Keratinocyte (primary cell): Measurements from ENCODE around the gene BRCA2. TPM values are rescaled to one million over a fixed set of nuclear protein-coding genes. Genes with fewer than 3 reads are reported as not detected.

Experiments
- DNase-seq: peaks from one replicate; pipeline ENCODE4 v3.0.0-alpha.2; 2011; ENCODE audit warnings: low read depth, missing footprints, low spot score
- FAIRE-seq: peaks from 2 replicates; lab custom pipeline; 2011; peaks lifted over from hg19 to GRCh38; lab: Jason Lieb, UNC
- H2AFZ ChIP-seq: 2 replicates; pipeline ENCODE4 v1.6.0; 2012; ENCODE audit warnings: low read length, control low read depth, inconsistent platforms; ENCODE audit not compliant: control insufficient read depth
- H3K27ac ChIP-seq: 2 replicates; pipeline ENCODE4 v1.5.1; 2011; ENCODE audit warnings: low read length; ENCODE audit not compliant: control insufficient read depth, insufficient read depth
- H3K27me3 ChIP-seq: 3 replicates; pipeline ENCODE4 v1.6.0; 2011; ENCODE audit warnings: low read length; ENCODE audit not compliant: control insufficient read depth, insufficient read depth; ENCODE audit errors: extremely low read depth
- H3K36me3 ChIP-seq, 2 experiments: 2 replicates in 1 of 2; 3 replicates in 1 of 2; pipeline ENCODE4 v1.5.1; 2011; ENCODE audit warnings: low read length in 2 of 2, mild to moderate bottlenecking in 1 of 2; ENCODE audit not compliant: control insufficient read depth in 2 of 2, insufficient read depth in 2 of 2; ENCODE audit errors: extremely low read depth in 1 of 2
- H3K4me1 ChIP-seq: 3 replicates; pipeline ENCODE4 v1.5.1; 2011; ENCODE audit warnings: low read length; ENCODE audit not compliant: control insufficient read depth, insufficient read depth; ENCODE audit errors: extremely low read depth
- H3K4me2 ChIP-seq: 3 replicates; pipeline ENCODE4 v1.6.0; 2011; ENCODE audit warnings: low read depth, low read length; ENCODE audit not compliant: control insufficient read depth, insufficient read depth; ENCODE audit errors: extremely low read depth
- H3K4me3 ChIP-seq, 3 experiments: fragments of 200-600 bp in 1 of 3; sonication (generic) in 1 of 3; 2 replicates in 2 of 3; 3 replicates in 1 of 3; pipeline ENCODE4 v1.5.1; 2011 to 2016; ENCODE audit warnings: low read length in 3 of 3, mild to moderate bottlenecking in 3 of 3, control low read depth in 2 of 3, inconsistent platforms in 1 of 3, low read depth in 1 of 3, mixed read lengths in 1 of 3, mixed run types in 1 of 3, moderate library complexity in 1 of 3; ENCODE audit not compliant: control insufficient read depth in 2 of 3, insufficient read depth in 2 of 3; ENCODE audit errors: extremely low read depth in 1 of 3
- H3K79me2 ChIP-seq: 2 replicates; pipeline ENCODE4 v1.6.0; 2012; ENCODE audit warnings: low read length; ENCODE audit not compliant: control insufficient read depth, insufficient read depth
- H3K9ac ChIP-seq: 3 replicates; pipeline ENCODE4 v1.6.0; 2011; ENCODE audit warnings: low read length; ENCODE audit not compliant: control insufficient read depth, insufficient read depth; ENCODE audit errors: extremely low read depth
- H3K9me1 ChIP-seq: 3 replicates; pipeline ENCODE4 v1.6.0; 2011; ENCODE audit warnings: low read length; ENCODE audit not compliant: control insufficient read depth, insufficient read depth; ENCODE audit errors: extremely low read depth
- H3K9me3 ChIP-seq: 2 replicates; pipeline ENCODE4 v1.5.1; 2012; ENCODE audit warnings: low read depth, low read length; ENCODE audit not compliant: control insufficient read depth
- H4K20me1 ChIP-seq: 3 replicates; pipeline ENCODE4 v1.6.0; 2011; ENCODE audit warnings: low read length; ENCODE audit not compliant: control insufficient read depth, insufficient read depth; ENCODE audit errors: extremely low read depth
- EZH2 ChIP-seq: IDR thresholded peaks from one replicate; pipeline ENCODE4 v1.6.1; 2012; ENCODE audit warnings: inconsistent platforms, mild to moderate bottlenecking, low read length, moderate library complexity
- dilution Hi-C: fragments of 300-500 bp; cut with MboI; formaldehyde crosslinking; loops from one replicate; pipeline ENCODE4 v1.7.0; 2020; ENCODE audit warnings: low sequenced_read_pairs; ENCODE audit not compliant: extremely low pct_ligation_motif_present
- polyA plus RNA-seq, 5 experiments: library from polyadenylated mRNA; depleted of rRNA in 3 of 5; stranded (reverse) in 3 of 5; stranded (forward) in 1 of 5; unstranded in 1 of 5; fragments of >200 nt; gene quantifications; 1 replicate in 1 of 5; 2 replicates in 3 of 5; 3 replicates in 1 of 5; pipeline versions ENCODE4 v1.2.1 to v1.2.3, GENCODE V29; 2011 to 2012; ENCODE audit warnings: missing spikeins in 2 of 5, low read depth in 1 of 5, low replicate concordance in 1 of 5
- TF ChIP-seq, protein P1 (sequence below), 3 experiments: IDR thresholded peaks in 1 of 3; conservative IDR thresholded peaks in 1 of 3; optimal IDR thresholded peaks in 1 of 3; 2 replicates in 2 of 3; 3 replicates in 1 of 3; pipeline versions ENCODE3 to v1.5.1; 2011; ENCODE audit warnings: low read length in 3 of 3, mild to moderate bottlenecking in 3 of 3, moderate library complexity in 2 of 3, control low read depth in 1 of 3, inconsistent platforms in 1 of 3; ENCODE audit not compliant: insufficient read depth in 2 of 3; ENCODE audit errors: extremely low read depth in 1 of 3

Gene BRCA2
- polyA plus RNA-seq, 1 donor (not counting 4 experiments of a cell fraction or from before 2014, with no cell fraction given), result 2.4 TPM

- Histone ChIP-seq H3K9me3 (no peaks in the 10 kb centered on the region), H3K27me3 (no peaks in the 10 kb centered on the region), H3K4me3 (no peak overlapping the region), H3K4me2 (no peak overlapping the region), H2AFZ (no peak overlapping the region), H3K9me1 (no peaks in the 10 kb centered on the region), H4K20me1 (no peaks in the 10 kb centered on the region), H3K4me1 (peaks cover 25% of the 10 kb centered on the region), H3K9ac (no peak overlapping the region), H3K36me3 (peaks cover 0 to 7% of the 10 kb centered on the region in 2 experiments), H3K79me2 (no peaks in the 10 kb centered on the region), H3K27ac (no peak overlapping the region)
- DNase-seq, result no peak
- no peak for TF ChIP-seq EZH2
- TF ChIP-seq, protein P1, sequence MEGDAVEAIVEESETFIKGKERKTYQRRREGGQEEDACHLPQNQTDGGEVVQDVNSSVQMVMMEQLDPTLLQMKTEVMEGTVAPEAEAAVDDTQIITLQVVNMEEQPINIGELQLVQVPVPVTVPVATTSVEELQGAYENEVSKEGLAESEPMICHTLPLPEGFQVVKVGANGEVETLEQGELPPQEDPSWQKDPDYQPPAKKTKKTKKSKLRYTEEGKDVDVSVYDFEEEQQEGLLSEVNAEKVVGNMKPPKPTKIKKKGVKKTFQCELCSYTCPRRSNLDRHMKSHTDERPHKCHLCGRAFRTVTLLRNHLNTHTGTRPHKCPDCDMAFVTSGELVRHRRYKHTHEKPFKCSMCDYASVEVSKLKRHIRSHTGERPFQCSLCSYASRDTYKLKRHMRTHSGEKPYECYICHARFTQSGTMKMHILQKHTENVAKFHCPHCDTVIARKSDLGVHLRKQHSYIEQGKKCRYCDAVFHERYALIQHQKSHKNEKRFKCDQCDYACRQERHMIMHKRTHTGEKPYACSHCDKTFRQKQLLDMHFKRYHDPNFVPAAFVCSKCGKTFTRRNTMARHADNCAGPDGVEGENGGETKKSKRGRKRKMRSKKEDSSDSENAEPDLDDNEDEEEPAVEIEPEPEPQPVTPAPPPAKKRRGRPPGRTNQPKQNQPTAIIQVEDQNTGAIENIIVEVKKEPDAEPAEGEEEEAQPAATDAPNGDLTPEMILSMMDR (optimal IDR thresholded peaks at IDR 0.05 in 1 of 3, IDR thresholded peaks at IDR 0.05 in 1 of 3, conservative IDR thresholded peaks at IDR 0.05 in 1 of 3; ENCODE audit: extremely low read depth in 1 of 3, insufficient read depth in 2 of 3, low read length in 3 of 3), result no peak
- FAIRE-seq, result no peak
- dilution Hi-C loops, result no loop called here
Observed at GRCh38 chr13:32429433-32429909, 114.2 kb downstream of the BRCA2 start.

GRCh38 chr13:32430018-32430747 is 114.9 kb downstream of the BRCA2 start:
- no peaks in the 10 kb centered on the region for H4K20me1 ChIP-seq
- no peak overlapping the region for H3K9ac ChIP-seq
- no peaks in the 10 kb centered on the region for H3K79me2 ChIP-seq
- H3K4me3 ChIP-seq, result no peak overlapping the region
- TF ChIP-seq, protein P1 (optimal IDR thresholded peaks at IDR 0.05 in 1 of 3, IDR thresholded peaks at IDR 0.05 in 1 of 3, conservative IDR thresholded peaks at IDR 0.05 in 1 of 3; ENCODE audit: extremely low read depth in 1 of 3, insufficient read depth in 2 of 3, low read length in 3 of 3), result no peak
- TF ChIP-seq EZH2, result no peak
- H3K9me1 ChIP-seq, result no peaks in the 10 kb centered on the region
- H3K27me3 ChIP-seq, result no peaks in the 10 kb centered on the region
- H3K9me3 ChIP-seq, result no peaks in the 10 kb centered on the region
- no peak for DNase-seq
- dilution Hi-C loops, result no loop called here
- no peak for FAIRE-seq
- no peak overlapping the region for H3K4me2 ChIP-seq
- no peak overlapping the region for H2AFZ ChIP-seq
- peaks cover 25% of the 10 kb centered on the region for H3K4me1 ChIP-seq
- H3K27ac ChIP-seq, result no peak overlapping the region
- peaks cover 0 to 7% of the 10 kb centered on the region in 2 experiments for H3K36me3 ChIP-seq
